Astrocyte of the spinal cord (primary cell): ENCODE measurements around the gene SMPD2.

Experiments used
- DNase-seq: peaks from one replicate; pipeline ENCODE4 v3.0.0; 2011; ENCODE audit warnings: low read depth, low spot score
- H3K4me3 ChIP-seq: 2 replicates; pipeline ENCODE4 v1.5.1; 2011; ENCODE audit warnings: low read depth, mild to moderate bottlenecking, low read length, moderate library complexity
- CTCF ChIP-seq: IDR thresholded peaks from 2 replicates; pipeline ENCODE4 v1.5.1; 2012; ENCODE audit warnings: low read depth, mild to moderate bottlenecking, low read length, inconsistent platforms
- in situ Hi-C: cut with HindIII; loops from 2 replicates; pipeline ENCODE4 v1.10.0; 2017; ENCODE audit warnings: low sequenced_read_pairs

The SMPD2 gene

GRCh38 chr6:109474995-109475394, 34.5 kb downstream of the SMPD2 start:
- no peak for TF ChIP-seq CTCF
- H3K4me3 ChIP-seq = no peak overlapping the region
- in situ Hi-C loops = no loop called here
- DNase-seq = no peak

DNA sequence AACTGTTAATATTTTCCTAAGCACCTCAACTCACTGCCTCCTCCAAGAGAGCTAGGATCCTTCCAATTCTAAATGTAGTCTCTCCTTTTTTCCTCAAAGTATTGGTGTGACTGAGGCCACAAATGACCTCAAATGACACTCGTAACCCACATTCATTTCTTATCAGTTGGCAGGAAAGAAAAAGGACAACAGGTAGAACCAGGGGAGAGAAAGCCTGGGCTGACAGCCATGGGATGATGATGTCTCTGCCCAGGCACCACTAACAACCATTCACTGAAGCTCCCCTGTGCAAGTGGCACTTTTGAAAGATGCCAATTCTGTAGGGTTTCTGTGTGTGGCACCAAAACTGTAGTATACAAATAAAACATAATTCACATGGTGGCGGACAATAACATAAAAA, 35.1 kb downstream of the SMPD2 start:
- no peak for DNase-seq
- in situ Hi-C loops = no loop called here
- TF ChIP-seq CTCF = no peak
- H3K4me3 ChIP-seq = no peak overlapping the region

DNA sequence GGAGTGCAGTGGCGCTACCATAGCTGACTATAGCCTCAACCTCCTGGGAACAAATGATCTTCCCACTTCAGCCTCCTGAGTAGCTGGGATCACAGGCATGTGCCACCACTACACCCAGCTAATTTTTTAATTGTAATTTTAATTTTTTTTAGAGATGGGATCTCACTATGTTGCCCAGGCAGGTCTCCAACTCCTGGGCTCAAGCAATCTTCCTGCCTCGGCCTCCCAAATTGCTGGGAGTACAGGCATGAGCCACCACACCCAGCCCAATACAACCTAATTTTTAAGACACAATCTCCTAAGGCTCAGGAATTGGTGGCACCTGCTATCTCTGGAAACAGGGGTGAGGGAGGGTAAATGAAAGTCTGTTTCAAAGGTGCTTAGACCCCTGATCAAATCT, 36.7 kb downstream of the SMPD2 start:
- DNase-seq = no peak
- TF ChIP-seq CTCF = no peak
- in situ Hi-C loops = no loop called here
- no peak overlapping the region for H3K4me3 ChIP-seq

DNA sequence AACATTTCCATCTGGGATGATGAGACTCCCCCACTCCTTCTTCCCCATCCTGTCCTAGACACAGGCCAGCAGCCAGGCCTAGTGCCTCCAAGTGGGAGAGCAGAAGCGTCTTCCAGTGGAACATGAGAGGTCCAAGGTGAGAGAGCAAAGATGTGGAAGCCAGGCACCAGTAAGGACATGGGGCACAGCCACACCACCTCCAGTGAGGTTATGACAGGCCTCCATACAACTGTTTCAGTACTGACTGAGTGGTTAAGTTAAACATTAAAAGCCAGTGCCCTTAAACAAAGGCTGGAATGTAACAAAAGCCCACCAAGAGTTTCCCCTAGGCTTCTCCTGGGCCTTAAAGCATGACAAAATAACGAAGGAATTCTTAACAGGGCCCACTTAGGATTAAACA, 37.2 kb downstream of the SMPD2 start:
- no peak for DNase-seq
- H3K4me3 ChIP-seq = no peak overlapping the region
- TF ChIP-seq CTCF = no peak
- in situ Hi-C loops = no loop called here

DNA sequence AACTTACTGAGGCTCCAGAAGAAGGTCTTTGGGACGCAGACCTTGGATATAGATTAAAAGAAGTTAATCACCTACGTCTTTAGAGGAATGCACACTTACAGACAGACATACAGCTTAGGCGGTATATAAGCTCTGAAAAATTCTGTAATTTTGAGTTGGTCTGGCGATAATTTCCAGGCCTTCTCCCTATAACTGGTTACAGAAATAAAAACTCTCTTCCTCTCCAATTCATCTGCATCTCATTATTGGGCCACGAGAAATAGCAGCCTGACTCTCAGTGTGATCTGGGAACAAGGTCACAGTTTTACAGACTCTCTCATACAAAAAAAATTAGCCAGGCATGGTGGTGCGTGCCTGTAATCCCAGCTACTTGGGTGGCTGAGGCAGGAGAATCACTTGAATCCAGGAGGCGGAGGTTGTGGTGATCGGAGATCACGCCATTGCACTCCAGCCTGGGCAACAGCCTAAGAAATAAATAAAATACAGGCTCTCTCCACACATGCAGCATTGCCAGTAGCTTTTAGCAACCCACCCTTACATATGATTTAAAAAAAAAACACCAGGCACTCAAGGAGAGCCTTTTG, 37.8 kb downstream of the SMPD2 start:
- no peak overlapping the region for H3K4me3 ChIP-seq
- in situ Hi-C loops = no loop called here
- no peak for TF ChIP-seq CTCF
- DNase-seq = no peak

DNA sequence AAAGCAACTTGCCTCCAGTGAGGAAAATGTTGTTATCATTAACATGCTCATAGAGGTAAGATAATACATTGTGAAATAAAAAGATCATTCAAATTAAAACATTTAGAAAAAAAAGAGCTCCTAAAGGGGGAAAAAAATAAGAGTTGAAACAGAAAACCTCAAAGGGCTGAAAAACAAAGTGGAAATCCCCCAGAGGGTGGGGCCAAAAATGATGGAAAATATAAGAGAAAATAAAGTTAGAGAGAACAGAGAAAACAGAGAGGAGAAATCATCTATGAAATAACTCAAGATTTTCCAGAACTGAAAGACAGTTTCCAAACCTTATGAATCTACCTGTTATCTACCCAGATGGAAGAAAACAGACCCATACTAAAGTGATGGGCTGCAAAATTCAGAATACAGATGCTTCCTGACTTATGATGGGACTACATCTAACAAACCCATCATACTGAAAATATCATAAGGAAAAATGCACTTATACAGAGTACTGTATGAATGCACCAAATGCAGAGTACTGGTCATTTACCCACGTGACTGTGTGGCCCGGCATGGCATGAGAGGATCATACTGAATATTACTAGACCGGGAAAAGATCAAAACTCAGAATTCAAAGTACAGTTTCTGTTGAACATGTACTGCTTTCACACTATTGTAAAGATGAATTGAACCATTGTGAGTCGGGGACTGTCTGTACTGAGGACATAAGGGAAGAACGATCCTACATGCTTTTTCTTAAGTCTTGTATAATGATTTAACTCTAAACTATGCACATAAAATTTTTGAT, 38.5 kb downstream of the SMPD2 start:
- no peak for TF ChIP-seq CTCF
- no peak for DNase-seq
- no peak overlapping the region for H3K4me3 ChIP-seq
- in situ Hi-C loops = no loop called here
